Activated B cell treated with CpG ODN at 0.5 μM for 24 hours (primary cell): ENCODE data around the gene PRPH2. TPM values are rescaled to one million over a fixed set of nuclear protein-coding genes. Genes with fewer than 3 reads are reported as not detected.

ENCODE experiments used
- ATAC-seq: fragments of 200-7000 bp; cut with Tn5 transposase; one replicate; pipeline ENCODE4 v1.10.0; 2021; ENCODE audit warnings: low read depth, mild to moderate bottlenecking, moderate library complexity
- CTCF ChIA-PET: fragments of 350-600 bp; sonication (Branson Sonifier 250); formaldehyde crosslinking; loops from one replicate; lab custom pipeline; 2021; ENCODE audit warnings: antibody characterized with exemption; lab: Charles Lee
- POLR2A ChIA-PET: fragments of 350-600 bp; sonication (Branson Sonifier 250); formaldehyde crosslinking; loops from one replicate; lab custom pipeline; 2021; ENCODE audit warnings: antibody characterized with exemption; lab: Charles Lee
- DNase-seq: peaks from one replicate; pipeline ENCODE4 v3.0.0; 2022
- H3K27ac Mint-ChIP-seq: one replicate; pipeline ENCODE4 v1.8.0; 2020; ENCODE audit warnings: mixed read lengths
- H3K27me3 Mint-ChIP-seq: one replicate; pipeline ENCODE4 v1.8.0; 2021; ENCODE audit warnings: mixed read lengths
- H3K36me3 Mint-ChIP-seq: one replicate; pipeline ENCODE4 v1.8.0; 2021; ENCODE audit warnings: low read depth, mixed read lengths
- H3K4me1 Mint-ChIP-seq: one replicate; pipeline ENCODE4 v1.8.0; 2021; ENCODE audit warnings: mixed read lengths
- H3K4me3 Mint-ChIP-seq: one replicate; pipeline ENCODE4 v1.8.0; 2020; ENCODE audit warnings: mild to moderate bottlenecking, mixed read lengths
- H3K9me3 Mint-ChIP-seq: one replicate; pipeline ENCODE4 v1.8.0; 2020; ENCODE audit warnings: mixed read lengths
- intact Hi-C: fragments of 100-400 bp; cut with micrococcal nuclease; formaldehyde crosslinking; loops from one replicate; pipeline ENCODE4 v1.15.1; 2024
- total RNA-seq: library from RNA; stranded (reverse); gene quantifications from 2 replicates; pipeline ENCODE4 v1.2.3, GENCODE V29; 2022
- TF ChIP-seq, protein P1 (sequence below): fragments of 200-600 bp; IDR thresholded peaks from one replicate; pipeline ENCODE4 v1.8.0; 2022; ENCODE audit warnings: antibody characterized with exemption, mild to moderate bottlenecking

The PRPH2 gene
- total RNA-seq, 1 donor from 2014 or later = not detected

DNA sequence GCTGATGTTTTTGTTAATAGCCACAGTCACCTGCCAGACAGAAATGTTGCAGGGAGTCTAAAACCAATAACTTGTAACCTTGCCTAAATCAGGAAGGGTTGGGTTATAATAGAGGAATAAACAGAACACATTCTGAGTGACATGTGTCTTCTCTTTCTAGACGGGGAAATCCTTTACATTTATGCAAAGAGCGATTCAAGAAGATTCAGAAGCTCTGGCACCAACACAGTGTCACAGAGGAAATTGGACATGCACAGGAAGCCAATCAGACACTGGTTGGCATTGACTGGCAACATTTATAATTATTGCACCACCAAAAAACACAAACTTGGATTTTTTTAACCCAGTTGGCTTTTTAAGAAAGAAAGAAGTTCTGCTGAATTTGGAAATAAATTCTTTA is 31.5 kb downstream of the PRPH2 start:
- Mint-ChIP-seq H3K27me3 (no peaks in the 10 kb centered on the region), H3K9me3 (no peaks in the 10 kb centered on the region), H3K4me3 (no peak overlapping the region), H3K27ac (peak overlapping the region; percentile 62), H3K4me1 (peaks cover 15% of the 10 kb centered on the region), H3K36me3 (peaks cover 79% of the 10 kb centered on the region)
- CTCF ChIA-PET = no interaction called here
- no peak for ATAC-seq
- POLR2A ChIA-PET = no interaction called here
- no peak for DNase-seq
- TF ChIP-seq, protein P1, sequence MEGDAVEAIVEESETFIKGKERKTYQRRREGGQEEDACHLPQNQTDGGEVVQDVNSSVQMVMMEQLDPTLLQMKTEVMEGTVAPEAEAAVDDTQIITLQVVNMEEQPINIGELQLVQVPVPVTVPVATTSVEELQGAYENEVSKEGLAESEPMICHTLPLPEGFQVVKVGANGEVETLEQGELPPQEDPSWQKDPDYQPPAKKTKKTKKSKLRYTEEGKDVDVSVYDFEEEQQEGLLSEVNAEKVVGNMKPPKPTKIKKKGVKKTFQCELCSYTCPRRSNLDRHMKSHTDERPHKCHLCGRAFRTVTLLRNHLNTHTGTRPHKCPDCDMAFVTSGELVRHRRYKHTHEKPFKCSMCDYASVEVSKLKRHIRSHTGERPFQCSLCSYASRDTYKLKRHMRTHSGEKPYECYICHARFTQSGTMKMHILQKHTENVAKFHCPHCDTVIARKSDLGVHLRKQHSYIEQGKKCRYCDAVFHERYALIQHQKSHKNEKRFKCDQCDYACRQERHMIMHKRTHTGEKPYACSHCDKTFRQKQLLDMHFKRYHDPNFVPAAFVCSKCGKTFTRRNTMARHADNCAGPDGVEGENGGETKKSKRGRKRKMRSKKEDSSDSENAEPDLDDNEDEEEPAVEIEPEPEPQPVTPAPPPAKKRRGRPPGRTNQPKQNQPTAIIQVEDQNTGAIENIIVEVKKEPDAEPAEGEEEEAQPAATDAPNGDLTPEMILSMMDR = no peak
- intact Hi-C loops = loop anchor here (5.0 kb wide), 1 partner anchor 36 kb away; no protein-coding TSS in a partner anchor

- POLR2A ChIA-PET = interaction anchor here (0.6 to 0.8 kb wide), 2 partner anchors 56 to 524 kb away, joined by 3 to 7 read pairs; partner anchors contain the start of gene TBCC
- H3K4me3 Mint-ChIP-seq = no peak overlapping the region
- CTCF ChIA-PET = no interaction called here
Observed at GRCh38 chr6:42690151-42690702, 32.2 kb downstream of the PRPH2 start.

DNA sequence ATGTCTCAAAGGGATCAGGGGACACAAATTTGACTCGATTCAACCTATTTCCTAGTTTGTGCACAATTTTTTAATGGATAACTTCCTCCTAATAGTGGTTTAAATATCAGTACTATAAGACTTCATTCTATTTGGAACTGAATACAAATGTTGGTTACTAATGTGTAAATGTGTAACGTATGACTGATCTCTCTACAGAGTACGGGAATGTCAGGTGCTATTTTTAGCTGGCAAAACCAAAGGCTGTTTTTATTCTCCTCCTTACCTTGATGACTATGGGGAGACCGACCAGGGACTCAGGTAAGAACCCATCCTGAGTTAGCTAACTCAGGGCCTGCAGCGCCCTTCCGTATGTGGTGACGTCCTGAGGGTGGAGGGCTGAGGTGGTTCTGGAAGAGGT is 33.0 kb downstream of the PRPH2 start:
- H3K36me3 Mint-ChIP-seq = peaks cover 87% of the 10 kb centered on the region
- H3K27ac Mint-ChIP-seq = no peak overlapping the region
- no peaks in the 10 kb centered on the region for H3K27me3 Mint-ChIP-seq
- TF ChIP-seq, protein P1 = no peak
- peaks cover 11% of the 10 kb centered on the region for H3K4me1 Mint-ChIP-seq
- CTCF ChIA-PET = no interaction called here
- no peaks in the 10 kb centered on the region for H3K9me3 Mint-ChIP-seq
- no peak overlapping the region for H3K4me3 Mint-ChIP-seq
- POLR2A ChIA-PET = interaction anchor here (0.6 to 0.8 kb wide), 2 partner anchors 57 to 525 kb away, joined by 3 to 7 read pairs; partner anchors contain the start of gene TBCC
- intact Hi-C loops = no loop called here
- DNase-seq = no peak
- ATAC-seq = no peak

More at GRCh38 chr6:42690151-42690702, 32.2 kb downstream of the PRPH2 start:
- intact Hi-C loops = loop anchor here (5.0 kb wide), 1 partner anchor 37 kb away; no protein-coding TSS in a partner anchor
- TF ChIP-seq, protein P1 = no peak
- Mint-ChIP-seq H3K27ac (peak overlapping the region; percentile 62), H3K4me1 (peaks cover 15% of the 10 kb centered on the region), H3K27me3 (no peaks in the 10 kb centered on the region), H3K36me3 (peaks cover 85% of the 10 kb centered on the region), H3K9me3 (no peaks in the 10 kb centered on the region)
- DNase-seq (no peak), ATAC-seq (no peak)

GRCh38 chr6:42688281-42688680 is 34.1 kb downstream of the PRPH2 start:
- Mint-ChIP-seq H3K4me3 (no peak overlapping the region), H3K27ac (no peak overlapping the region), H3K27me3 (no peaks in the 10 kb centered on the region), H3K4me1 (peaks cover 3% of the 10 kb centered on the region), H3K9me3 (no peaks in the 10 kb centered on the region), H3K36me3 (peaks cover 85% of the 10 kb centered on the region)
- intact Hi-C loops = no loop called here
- ChIA-PET CTCF (interaction anchor here (1.1 kb wide), 1 partner anchor 26 kb away, joined by 4 read pairs; no protein-coding TSS in a partner anchor), POLR2A (interaction anchor here (0.7 kb wide), 1 partner anchor 38 kb away, joined by 3 read pairs; no protein-coding TSS in a partner anchor)
- DNase-seq (no peak), ATAC-seq (no peak)
- TF ChIP-seq, protein P1 = no peak

- Mint-ChIP-seq H3K4me1 (no peaks in the 10 kb centered on the region), H3K27me3 (no peaks in the 10 kb centered on the region), H3K36me3 (peaks cover 90% of the 10 kb centered on the region), H3K27ac (no peak overlapping the region), H3K4me3 (no peak overlapping the region), H3K9me3 (no peaks in the 10 kb centered on the region)
- POLR2A ChIA-PET = no interaction called here
- no peak for ATAC-seq
- CTCF ChIA-PET = interaction anchor here (1.4 kb wide), 1 partner anchor 47 kb away, joined by 4 read pairs; no protein-coding TSS in a partner anchor
- DNase-seq = no peak
- intact Hi-C loops = no loop called here
- TF ChIP-seq, protein P1 = no peak
Observed at GRCh38 chr6:42679358-42679757, 43.0 kb downstream of the PRPH2 start.
